Ammon's horn (tissue), 1 donor: ENCODE measurements around the gene CFI.

Experiments used
- DNase-seq: peaks from one replicate; pipeline ENCODE4 v3.0.0-alpha.2; 2016; ENCODE audit warnings: low spot score

The CFI gene

DNA sequence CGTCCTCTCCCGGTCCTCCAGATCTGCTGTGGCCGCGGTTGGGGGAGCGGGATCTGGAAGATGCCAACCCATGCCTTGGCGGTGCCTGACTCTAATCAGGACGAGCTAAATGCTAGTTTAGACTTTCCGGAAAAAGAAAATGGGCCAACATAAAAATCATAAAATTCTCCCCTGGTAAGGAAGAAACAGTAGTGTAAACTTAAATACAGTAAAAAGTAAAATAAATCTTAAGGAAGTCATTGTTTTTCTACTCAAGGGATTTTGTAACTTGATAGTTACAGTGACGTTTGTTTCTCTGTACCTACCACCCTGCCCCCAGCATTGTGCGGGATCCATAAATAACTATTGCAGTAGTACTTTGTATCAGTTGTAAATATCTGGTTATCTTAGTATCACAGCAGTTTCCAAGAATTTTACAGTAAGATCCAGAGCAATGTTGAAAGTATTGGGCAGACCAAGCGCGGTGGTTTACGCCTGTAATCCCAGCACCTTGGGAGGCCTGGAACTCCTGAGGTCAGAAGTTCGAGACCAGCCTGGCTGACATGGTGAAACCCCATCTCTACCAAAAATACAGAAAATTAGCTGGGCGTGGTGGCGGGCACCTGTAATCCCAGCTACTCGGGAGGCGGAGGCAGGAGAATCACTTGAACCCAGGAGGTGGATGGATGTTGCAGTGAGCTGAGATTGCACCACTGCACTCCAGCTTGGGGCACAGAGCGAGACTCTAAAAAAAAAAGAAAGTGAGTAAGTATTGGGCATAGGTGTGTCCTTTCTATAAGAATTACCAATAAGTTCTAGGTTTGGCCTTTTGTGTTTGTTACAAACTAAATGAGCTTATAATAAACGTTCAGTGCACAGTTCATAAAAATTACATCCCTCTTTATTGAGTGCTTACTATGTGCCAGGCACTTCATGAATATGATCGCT, 70.9 kb downstream of the CFI start:
- DNase-seq: no peak

DNA sequence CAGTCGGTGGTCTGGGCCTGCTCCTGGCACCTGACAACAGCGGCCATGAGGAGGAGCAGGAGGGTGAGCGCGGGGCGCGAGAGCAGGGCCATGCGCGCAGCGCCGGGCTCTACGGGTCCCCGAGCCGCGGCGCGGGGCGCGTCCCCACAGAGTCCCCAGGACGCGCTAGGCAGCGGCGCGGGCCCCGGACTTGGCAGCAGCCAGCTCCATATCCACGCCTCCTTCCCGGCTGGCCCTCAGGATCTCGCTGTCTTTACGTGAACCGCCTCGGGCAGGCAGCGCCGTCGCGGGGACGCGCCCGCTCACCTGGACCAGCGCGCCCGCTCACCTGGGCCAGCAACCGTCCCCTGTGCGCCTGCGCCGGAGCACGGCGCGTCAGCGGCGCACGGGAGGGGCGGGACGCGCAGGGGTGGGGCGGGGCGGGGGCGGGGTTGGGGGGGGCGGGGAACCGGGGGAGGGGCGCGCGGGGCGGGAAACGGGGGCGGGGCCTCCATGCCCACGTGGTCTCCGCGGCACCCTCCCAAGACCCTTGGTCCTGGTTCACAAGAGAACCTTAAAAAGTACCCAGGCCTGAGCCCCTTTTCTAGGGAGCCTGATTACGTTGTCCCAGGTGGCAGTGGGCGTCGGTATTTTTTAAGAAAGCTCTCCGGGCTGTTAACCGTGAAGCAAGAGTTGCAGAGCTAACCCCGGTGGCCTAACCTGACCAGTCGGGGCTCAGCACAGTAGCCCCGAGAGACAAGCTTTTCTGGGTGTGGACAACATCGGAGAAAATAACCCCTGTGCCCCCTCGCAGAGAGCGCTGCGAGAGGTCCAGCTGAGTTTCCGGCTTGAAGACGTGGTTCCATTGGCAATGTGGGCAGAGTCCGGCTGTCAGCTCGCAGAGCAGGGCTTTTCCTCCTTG, 71.8 kb downstream of the CFI start, which contains the start of gene PLA2G12A:
TSS of gene PLA2G12A (minus strand) at position 353 of the 901 bp plus-strand sequence. CDS start at position 92, 261 bp downstream.
- DNase-seq: peak; percentile 68

DNA sequence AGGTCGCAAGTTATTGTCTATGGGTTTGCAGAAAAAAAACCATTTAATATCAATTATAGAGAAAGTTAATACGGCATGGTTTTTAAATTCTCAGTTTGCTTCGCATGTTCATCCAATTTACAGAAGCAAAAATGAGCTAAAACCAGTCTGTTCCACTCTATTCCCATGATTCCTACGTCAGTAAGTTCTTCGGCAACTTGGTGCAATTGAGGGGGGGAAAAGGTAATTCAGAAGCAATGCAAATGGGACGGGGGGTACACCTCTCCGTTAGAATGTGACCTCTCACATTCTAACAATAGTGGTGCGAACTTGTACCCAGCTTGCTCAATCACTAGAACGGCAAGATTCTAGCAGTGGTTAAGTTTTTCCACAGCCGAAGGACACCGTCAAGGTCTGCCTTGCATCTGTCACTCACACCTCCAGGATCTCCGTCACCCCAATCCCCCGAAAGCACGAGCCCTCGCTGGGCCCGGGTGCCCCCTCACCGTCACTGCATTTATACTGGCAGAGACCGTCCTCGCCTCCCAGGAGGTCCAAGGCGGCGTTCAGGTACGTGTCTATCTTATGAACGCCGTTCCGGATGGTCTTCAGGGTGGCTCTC, 72.6 kb downstream of the CFI start:
- peak; percentile 13 for DNase-seq

DNA sequence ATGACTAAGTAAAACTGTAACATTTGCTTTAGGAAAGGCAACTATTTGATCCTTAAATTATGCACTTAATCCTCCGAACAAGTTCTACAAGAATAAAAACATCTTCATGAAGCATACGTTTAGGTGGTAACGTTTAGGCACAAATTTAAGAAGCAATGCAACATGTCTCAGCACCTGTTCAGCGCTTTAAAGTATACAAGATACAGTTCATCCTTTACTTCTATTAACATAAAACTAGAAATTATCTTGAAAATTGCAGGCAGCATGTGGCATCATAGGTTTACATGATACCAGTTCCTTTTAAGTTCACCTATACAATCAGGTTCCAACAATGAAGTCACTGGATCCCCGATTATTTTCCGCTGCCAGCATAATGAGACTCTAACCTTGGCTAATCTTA, 73.4 kb downstream of the CFI start:
- no peak for DNase-seq

DNA sequence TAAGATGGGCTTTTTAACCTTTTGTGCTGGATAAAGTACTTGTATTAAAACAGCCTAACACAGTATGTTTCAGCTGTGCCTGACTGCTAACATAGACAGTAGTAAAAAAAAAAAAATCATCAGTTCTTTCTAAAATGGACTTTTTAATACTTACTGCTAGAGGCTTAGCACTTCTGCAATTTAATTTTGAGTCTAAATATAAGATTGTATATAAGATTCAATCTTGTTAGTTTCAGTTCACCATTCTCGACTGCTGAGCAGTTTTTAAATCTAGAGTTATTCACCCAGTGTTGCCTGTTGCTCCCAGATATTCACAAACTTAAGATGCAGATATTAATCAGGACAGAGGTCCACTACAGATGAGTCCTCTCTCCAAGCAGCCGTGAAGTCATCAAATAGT, 78.7 kb downstream of the CFI start:
- no peak for DNase-seq

- no peak for DNase-seq
Measured at GRCh38 chr4:109722357-109722756, 79.4 kb downstream of the CFI start.

GRCh38 chr4:109721033-109721432, 80.8 kb downstream of the CFI start:
- no peak for DNase-seq

GRCh38 chr4:109719604-109720003, 82.2 kb downstream of the CFI start:
- no peak for DNase-seq

- DNase-seq: no peak
Measured at GRCh38 chr4:109718759-109719158, 83.0 kb downstream of the CFI start.

DNA sequence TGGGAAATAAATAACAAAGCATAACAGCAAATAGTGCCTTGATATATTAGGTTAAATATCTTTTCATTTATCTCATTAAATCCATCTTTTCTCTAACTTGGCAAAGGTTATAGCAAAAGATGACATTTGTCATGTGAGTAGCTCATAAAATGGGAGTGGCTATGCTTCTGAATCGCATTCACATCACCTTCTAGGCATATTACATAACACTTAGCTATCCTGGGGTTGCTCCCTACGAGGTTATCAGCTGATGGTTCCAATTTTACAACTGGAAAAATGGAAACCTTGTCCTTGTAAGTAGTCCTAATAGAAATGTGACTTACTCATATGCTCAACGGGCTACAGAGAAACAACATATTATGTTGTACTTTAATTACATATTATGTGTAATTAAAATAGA, 88.3 kb downstream of the CFI start:
- no peak for DNase-seq

DNA sequence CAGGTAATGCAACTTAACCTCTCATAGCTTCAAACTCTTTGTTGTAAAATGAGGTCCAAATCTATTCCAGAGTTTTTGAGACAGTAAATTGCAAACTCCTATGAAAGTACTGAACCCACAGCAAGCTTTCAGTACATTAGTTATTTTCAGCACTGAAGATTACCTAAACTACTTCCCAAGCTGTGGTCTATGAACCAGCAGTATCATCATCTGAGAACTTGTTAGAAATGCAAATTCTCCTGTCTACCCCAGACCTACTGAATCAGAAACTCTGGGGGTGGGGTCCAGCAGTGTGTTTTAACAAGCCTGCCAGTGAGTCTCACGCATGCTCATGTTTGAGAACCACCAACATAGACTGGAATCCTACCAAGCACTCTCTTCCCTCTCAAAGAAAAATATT, 92.8 kb downstream of the CFI start:
- no peak for DNase-seq

- DNase-seq: no peak
Measured at GRCh38 chr4:109708435-109708834, 93.4 kb downstream of the CFI start.

GRCh38 chr4:109703664-109704361, 98.0 kb downstream of the CFI start:
- no peak for DNase-seq

DNA sequence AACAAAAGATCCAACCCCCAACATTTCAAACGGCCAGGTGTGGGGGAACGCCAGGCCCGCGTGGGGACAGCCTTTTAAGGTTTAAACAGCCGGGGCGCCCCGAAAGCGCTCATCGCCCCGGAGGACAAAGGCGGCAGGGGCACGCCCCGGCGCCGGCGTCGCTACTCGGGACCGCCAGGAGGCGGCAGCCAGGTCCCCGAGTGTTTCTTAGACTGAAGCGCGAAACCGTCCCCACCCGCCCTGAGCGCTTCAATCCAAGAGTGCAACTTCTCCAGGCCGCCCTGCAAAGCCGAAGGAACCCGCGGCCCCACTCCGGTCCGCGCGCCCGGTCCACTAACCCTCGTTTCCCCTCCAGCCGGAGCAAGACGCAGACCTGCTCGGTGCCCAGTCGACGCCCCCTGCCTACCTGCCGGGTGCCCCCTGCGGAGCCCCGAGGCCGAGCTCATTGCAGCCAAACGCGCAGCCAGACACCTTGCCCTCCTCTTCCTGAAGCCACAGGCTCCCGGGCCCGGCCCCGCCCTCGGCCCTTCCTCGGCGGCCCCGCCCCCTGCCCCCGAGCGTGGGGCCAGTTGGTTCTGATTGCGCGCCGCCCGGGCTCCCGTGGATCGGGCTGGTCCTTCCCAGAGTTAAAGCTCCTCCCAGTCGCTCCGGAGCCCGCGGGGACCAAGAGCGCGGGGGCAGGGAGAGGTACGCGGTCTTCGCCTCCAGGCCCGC, 98.7 kb downstream of the CFI start, which contains the start of gene CASP6:
TSS of gene CASP6 (minus strand) at position 496 of the 714 bp plus-strand sequence. CDS start at position 446, 50 bp downstream.
- DNase-seq: peak; percentile 81

GRCh38 chr4:109701566-109702410, 100.0 kb downstream of the CFI start:
- DNase-seq: no peak

- DNase-seq: no peak
Measured at GRCh38 chr4:109699553-109700225, 102.1 kb downstream of the CFI start.

- DNase-seq: no peak
Measured at GRCh38 chr4:109698656-109699055, 103.1 kb downstream of the CFI start.

DNA sequence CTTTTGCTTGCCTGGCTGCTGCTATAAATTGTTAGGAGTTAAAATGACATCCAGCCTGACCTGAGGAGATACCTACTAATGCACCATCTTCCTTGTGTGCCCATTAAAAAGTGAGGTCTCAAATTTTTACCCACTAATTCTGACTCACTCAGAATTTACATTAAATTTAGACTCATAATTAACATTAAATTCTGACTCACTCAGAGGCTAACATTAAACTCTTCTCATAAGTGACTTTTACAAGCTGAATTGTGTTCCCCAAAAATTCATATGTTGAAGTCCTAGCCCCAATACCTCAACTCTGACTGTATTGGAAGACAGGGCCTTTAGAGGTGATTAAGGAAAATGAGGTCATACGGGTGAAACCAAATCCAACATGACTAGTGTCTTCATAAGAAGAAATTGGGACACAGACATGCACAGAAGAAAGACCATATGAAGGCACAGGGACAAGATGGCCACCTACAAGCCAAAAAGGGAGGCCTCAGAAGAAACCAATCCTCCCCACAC, 110.3 kb downstream of the CFI start:
- DNase-seq: no peak
